ENCODE measurements around the gene PICALM. TPM values are rescaled to one million over a fixed set of nuclear protein-coding genes. Genes with fewer than 3 reads are reported as not detected.
A peak's percentile ranks its signal among the peaks of the same experiment; 100 is the strongest.

Gene PICALM
- total and polyA plus RNA-seq, 9 of the 15 experiments (the other 6 are each of a cell fraction or from before 2014, with no cell fraction given), result 41.3 to 990 (median 309) TPM

DNA sequence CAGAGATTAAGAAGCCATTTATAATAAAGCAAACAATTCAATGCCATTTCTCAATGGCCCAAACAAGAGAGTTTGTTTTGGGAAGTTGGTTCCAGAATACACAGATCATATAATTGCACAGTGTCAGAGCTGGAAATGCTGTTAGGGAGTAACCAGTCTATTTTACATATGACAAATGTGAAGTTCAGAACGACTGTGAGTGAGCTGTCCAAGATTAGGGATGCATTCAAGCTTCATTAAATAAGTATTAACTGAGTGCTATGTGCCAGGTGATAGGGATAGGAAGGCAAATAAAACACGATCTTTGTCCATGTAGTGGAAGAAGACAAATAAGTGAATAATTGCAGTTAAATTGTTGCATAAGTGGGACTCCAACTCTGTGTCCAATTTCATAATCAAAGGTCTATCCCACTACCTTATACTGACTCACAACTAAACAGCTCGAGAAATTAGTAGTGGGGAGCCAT, 33.1 kb upstream of the PICALM start:
- Histone ChIP-seq H3K9me3 (replicated peaks; ENCODE audit: control insufficient read depth, insufficient read depth, low read depth, low read length) (no peaks in the 10 kb centered on the region), H4K20me1 (replicated peaks; ENCODE audit: control insufficient read depth, insufficient read depth, low read length) (no peaks in the 10 kb centered on the region), H3K9me1 (ENCODE audit: control insufficient read depth, insufficient read depth, low read length) (no peaks in the 10 kb centered on the region), H3K9ac (ENCODE audit: insufficient read depth in 1 of 2, low read depth in 2 of 2, low read length in 2 of 2) (no peak overlapping the region), H3K36me3 (ENCODE audit: control insufficient read depth, insufficient read depth, low read length) (no peaks in the 10 kb centered on the region), H3K4me2 (ENCODE audit: insufficient read depth, low read length) (no peak overlapping the region), H3K79me2 (ENCODE audit: control insufficient read depth, insufficient read depth, low read length) (no peaks in the 10 kb centered on the region), H3K27me3 (ENCODE audit: control insufficient read depth in 2 of 2, insufficient read depth in 2 of 2, low read length in 2 of 2) (no peaks in the 10 kb centered on the region), H3K27ac (ENCODE audit: extremely low read depth, low read depth, low read length) (no peak overlapping the region), H3K4me3 (no peak overlapping the region), H2AFZ (ENCODE audit: low read depth, low read length) (peak overlapping the region; percentile 52), H3K4me1 (replicated peaks in 1 of 2; ENCODE audit: control insufficient read depth in 2 of 2, insufficient read depth in 2 of 2, low read length in 2 of 2) (peaks cover 3 to 8% of the 10 kb centered on the region in 2 experiments; a peak in 3 of 5 replicates)
- intact Hi-C loops (cut with micrococcal nuclease), result no loop called here
- no peak for DNase-seq (ENCODE audit: extremely low read depth in 1 of 4, low spot score in 3 of 4)
- FAIRE-seq, result no peak
- no peak for TF ChIP-seq ZNF589 (CRISPR knock-in tag; IDR thresholded peaks at IDR 0.05; ENCODE audit: low read depth)
- no peak for TF ChIP-seq GABPB2 (CRISPR knock-in tag; conservative IDR thresholded peaks at IDR 0.05)
- TF ChIP-seq HDAC3 (IDR thresholded peaks at IDR 0.05; ENCODE audit: borderline replicate concordance, partially characterized antibody), result no peak
- no peak for TF ChIP-seq GATA2 (CRISPR knock-in tag; IDR thresholded peaks at IDR 0.05)
- TF ChIP-seq ZNF780A (CRISPR knock-in tag; IDR thresholded peaks at IDR 0.05), result no peak
- TF ChIP-seq SIN3A (IDR thresholded peaks at IDR 0.05; ENCODE audit: borderline replicate concordance in 2 of 2, control insufficient read depth in 1 of 2, low read depth in 2 of 2, low read length in 2 of 2), result no peak
- TF ChIP-seq SAP30 (IDR thresholded peaks at IDR 0.05; ENCODE audit: borderline replicate concordance, insufficient read depth, low read depth, low read length, poor library complexity, severe bottlenecking), result no peak
- no peak for TF ChIP-seq ZNF551 (CRISPR knock-in tag; IDR thresholded peaks at IDR 0.05)
- no peak for TF ChIP-seq HLTF (IDR thresholded peaks at IDR 0.05)
- no peak for TF ChIP-seq ZNF134 (CRISPR knock-in tag; conservative IDR thresholded peaks at IDR 0.05)
- TF ChIP-seq NELFE (IDR thresholded peaks at IDR 0.05; ENCODE audit: insufficient read depth, insufficient read length), result no peak
- no peak for TF ChIP-seq GATAD2A (IDR thresholded peaks at IDR 0.05)
- TF ChIP-seq PHF8 (IDR thresholded peaks at IDR 0.05; ENCODE audit: borderline replicate concordance, low read length), result no peak
- TF ChIP-seq, protein P1, sequence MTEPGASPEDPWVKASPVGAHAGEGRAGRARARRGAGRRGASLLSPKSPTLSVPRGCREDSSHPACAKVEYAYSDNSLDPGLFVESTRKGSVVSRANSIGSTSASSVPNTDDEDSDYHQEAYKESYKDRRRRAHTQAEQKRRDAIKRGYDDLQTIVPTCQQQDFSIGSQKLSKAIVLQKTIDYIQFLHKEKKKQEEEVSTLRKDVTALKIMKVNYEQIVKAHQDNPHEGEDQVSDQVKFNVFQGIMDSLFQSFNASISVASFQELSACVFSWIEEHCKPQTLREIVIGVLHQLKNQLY (CRISPR knock-in tag; conservative IDR thresholded peaks at IDR 0.05), result no peak
- TF ChIP-seq, protein P2, sequence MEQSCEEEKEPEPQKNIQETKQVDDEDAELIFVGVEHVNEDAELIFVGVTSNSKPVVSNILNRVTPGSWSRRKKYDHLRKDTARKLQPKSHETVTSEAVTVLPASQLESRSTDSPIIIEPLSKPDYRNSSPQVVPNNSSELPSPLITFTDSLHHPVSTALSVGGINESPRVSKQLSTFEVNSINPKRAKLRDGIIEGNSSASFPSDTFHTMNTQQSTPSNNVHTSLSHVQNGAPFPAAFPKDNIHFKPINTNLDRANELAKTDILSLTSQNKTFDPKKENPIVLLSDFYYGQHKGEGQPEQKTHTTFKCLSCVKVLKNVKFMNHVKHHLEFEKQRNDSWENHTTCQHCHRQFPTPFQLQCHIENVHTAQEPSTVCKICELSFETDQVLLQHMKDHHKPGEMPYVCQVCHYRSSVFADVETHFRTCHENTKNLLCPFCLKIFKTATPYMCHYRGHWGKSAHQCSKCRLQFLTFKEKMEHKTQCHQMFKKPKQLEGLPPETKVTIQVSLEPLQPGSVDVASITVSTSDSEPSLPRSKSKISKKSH (CRISPR knock-in tag; IDR thresholded peaks at IDR 0.05), result no peak
- TF ChIP-seq, protein P3, sequence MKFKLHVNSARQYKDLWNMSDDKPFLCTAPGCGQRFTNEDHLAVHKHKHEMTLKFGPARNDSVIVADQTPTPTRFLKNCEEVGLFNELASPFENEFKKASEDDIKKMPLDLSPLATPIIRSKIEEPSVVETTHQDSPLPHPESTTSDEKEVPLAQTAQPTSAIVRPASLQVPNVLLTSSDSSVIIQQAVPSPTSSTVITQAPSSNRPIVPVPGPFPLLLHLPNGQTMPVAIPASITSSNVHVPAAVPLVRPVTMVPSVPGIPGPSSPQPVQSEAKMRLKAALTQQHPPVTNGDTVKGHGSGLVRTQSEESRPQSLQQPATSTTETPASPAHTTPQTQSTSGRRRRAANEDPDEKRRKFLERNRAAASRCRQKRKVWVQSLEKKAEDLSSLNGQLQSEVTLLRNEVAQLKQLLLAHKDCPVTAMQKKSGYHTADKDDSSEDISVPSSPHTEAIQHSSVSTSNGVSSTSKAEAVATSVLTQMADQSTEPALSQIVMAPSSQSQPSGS (CRISPR knock-in tag; IDR thresholded peaks at IDR 0.05), result no peak
- in situ Hi-C loops (cut with MboI), result no loop called here
- WGBS (ENCODE audit: insufficient coverage, low coverage, missing lambda C conversion rate), result 18% methylated on average over 3 of the region's 3 CpGs
- CTCF ChIA-PET (ENCODE audit: low intra/inter-chr PET ratio), result no interaction called here
- peak; percentile 13; the same call in 1 of the 3 replicates for ATAC-seq
- POLR2A ChIA-PET, result no interaction called here
- no TSS peak for BruUV-seq (replicated peaks)

All from K562 (cell line).